ENCODE measurements around the gene SHISA4.
A peak's percentile ranks its signal among the peaks of the same experiment; 100 is the strongest.

Gene SHISA4

GRCh38 chr1:201886103-201886885 is 2.4 kb upstream of the SHISA4 start:
- H3K79me1 ChIP-seq (ENCODE audit: low read length): no peaks in the 10 kb centered on the region
- H3K4me1 ChIP-seq (ENCODE audit: control insufficient read depth, low read depth, low read length): peaks cover 3% of the 10 kb centered on the region
- no peak overlapping the region for H4K5ac ChIP-seq (ENCODE audit: low read length)
- H3K18ac ChIP-seq (ENCODE audit: low read length): no peak overlapping the region
- DNase-seq: no peak
- no peaks in the 10 kb centered on the region for H3K36me3 ChIP-seq (ENCODE audit: control insufficient read depth, insufficient read depth, low read length)
- H3K4ac ChIP-seq (ENCODE audit: low read depth, low read length): no peak overlapping the region
- no peak overlapping the region for H2BK15ac ChIP-seq (replicated peaks; ENCODE audit: low read depth)
- H3K23ac ChIP-seq (ENCODE audit: low read length): no peak overlapping the region
- no peak overlapping the region for H4K8ac ChIP-seq (ENCODE audit: low read depth, low read length)
- no peak overlapping the region for H3K9ac ChIP-seq (ENCODE audit: low read length)
- H2BK5ac ChIP-seq (ENCODE audit: low read length): no peak overlapping the region
- no peak overlapping the region for H3K27ac ChIP-seq (ENCODE audit: low read depth, low read length)
- H3K56ac ChIP-seq (ENCODE audit: low read length): no peak overlapping the region
- H2AK5ac ChIP-seq (ENCODE audit: low read length): no peak overlapping the region
- no peaks in the 10 kb centered on the region for H3K79me2 ChIP-seq (ENCODE audit: control insufficient read depth, insufficient read depth, low read length)
- no peak overlapping the region for H3K4me3 ChIP-seq (ENCODE audit: low read length)
- H2BK120ac ChIP-seq (ENCODE audit: low read depth, low read length): no peak overlapping the region
- H3K27me3 ChIP-seq (ENCODE audit: insufficient read depth, low read length, poor library complexity): no peaks in the 10 kb centered on the region
- WGBS (ENCODE audit: extremely low coverage, insufficient coverage, low lambda C conversion rate): no CpG with 5 or more reads among the region's 9 CpGs
- no peak overlapping the region for H3K4me2 ChIP-seq (ENCODE audit: low read length)

GRCh38 chr1:201887116-201887866 is 1.4 kb upstream of the SHISA4 start:
- H3K4me2 ChIP-seq (ENCODE audit: low read length): no peak overlapping the region
- H4K8ac ChIP-seq (ENCODE audit: low read depth, low read length): no peak overlapping the region
- H4K5ac ChIP-seq (ENCODE audit: low read length): no peak overlapping the region
- no peaks in the 10 kb centered on the region for H3K27me3 ChIP-seq (ENCODE audit: insufficient read depth, low read length, poor library complexity)
- H2BK15ac ChIP-seq (replicated peaks; ENCODE audit: low read depth): no peak overlapping the region
- H3K56ac ChIP-seq (ENCODE audit: low read length): no peak overlapping the region
- peaks cover 3% of the 10 kb centered on the region for H3K4me1 ChIP-seq (ENCODE audit: control insufficient read depth, low read depth, low read length)
- H3K36me3 ChIP-seq (ENCODE audit: control insufficient read depth, insufficient read depth, low read length): no peaks in the 10 kb centered on the region
- H3K4me3 ChIP-seq (ENCODE audit: low read length): no peak overlapping the region
- no CpG with 5 or more reads among the region's 5 CpGs for WGBS (ENCODE audit: extremely low coverage, insufficient coverage, low lambda C conversion rate)
- H3K27ac ChIP-seq (ENCODE audit: low read depth, low read length): no peak overlapping the region
- H3K4ac ChIP-seq (ENCODE audit: low read depth, low read length): no peak overlapping the region
- H2BK5ac ChIP-seq (ENCODE audit: low read length): no peak overlapping the region
- no peak overlapping the region for H3K23ac ChIP-seq (ENCODE audit: low read length)
- no peaks in the 10 kb centered on the region for H3K79me2 ChIP-seq (ENCODE audit: control insufficient read depth, insufficient read depth, low read length)
- no peak overlapping the region for H2BK120ac ChIP-seq (ENCODE audit: low read depth, low read length)
- no peaks in the 10 kb centered on the region for H3K79me1 ChIP-seq (ENCODE audit: low read length)
- no peak overlapping the region for H2AK5ac ChIP-seq (ENCODE audit: low read length)
- H3K9ac ChIP-seq (ENCODE audit: low read length): no peak overlapping the region
- DNase-seq: no peak
- H3K18ac ChIP-seq (ENCODE audit: low read length): no peak overlapping the region

- Histone ChIP-seq H3K36me3 (ENCODE audit: control insufficient read depth, insufficient read depth, low read length) (no peaks in the 10 kb centered on the region), H3K4ac (ENCODE audit: low read depth, low read length) (no peak overlapping the region), H3K18ac (ENCODE audit: low read length) (no peak overlapping the region), H3K27me3 (ENCODE audit: insufficient read depth, low read length, poor library complexity) (no peaks in the 10 kb centered on the region), H3K9ac (ENCODE audit: low read length) (peak overlapping the region; percentile 75), H3K79me2 (ENCODE audit: control insufficient read depth, insufficient read depth, low read length) (no peaks in the 10 kb centered on the region), H3K23ac (ENCODE audit: low read length) (peak overlapping the region; percentile 45), H3K79me1 (ENCODE audit: low read length) (no peaks in the 10 kb centered on the region), H3K4me1 (ENCODE audit: control insufficient read depth, low read depth, low read length) (peaks cover 3% of the 10 kb centered on the region), H3K4me3 (ENCODE audit: low read length) (peak overlapping the region; percentile 67), H2BK120ac (ENCODE audit: low read depth, low read length) (no peak overlapping the region), H2AK5ac (ENCODE audit: low read length) (no peak overlapping the region), H3K4me2 (ENCODE audit: low read length) (peak overlapping the region; percentile 96), H4K5ac (ENCODE audit: low read length) (no peak overlapping the region), H4K8ac (ENCODE audit: low read depth, low read length) (no peak overlapping the region), H3K56ac (ENCODE audit: low read length) (peak overlapping the region; percentile 90), H2BK15ac (replicated peaks; ENCODE audit: low read depth) (no peak overlapping the region), H2BK5ac (ENCODE audit: low read length) (no peak overlapping the region), H3K27ac (ENCODE audit: low read depth, low read length) (no peak overlapping the region)
- DNase-seq: no peak
- no CpG with 5 or more reads among the region's 33 CpGs for WGBS (ENCODE audit: extremely low coverage, insufficient coverage, low lambda C conversion rate)
Measured at GRCh38 chr1:201889090-201889968, 631 bp downstream of the SHISA4 start.

DNA sequence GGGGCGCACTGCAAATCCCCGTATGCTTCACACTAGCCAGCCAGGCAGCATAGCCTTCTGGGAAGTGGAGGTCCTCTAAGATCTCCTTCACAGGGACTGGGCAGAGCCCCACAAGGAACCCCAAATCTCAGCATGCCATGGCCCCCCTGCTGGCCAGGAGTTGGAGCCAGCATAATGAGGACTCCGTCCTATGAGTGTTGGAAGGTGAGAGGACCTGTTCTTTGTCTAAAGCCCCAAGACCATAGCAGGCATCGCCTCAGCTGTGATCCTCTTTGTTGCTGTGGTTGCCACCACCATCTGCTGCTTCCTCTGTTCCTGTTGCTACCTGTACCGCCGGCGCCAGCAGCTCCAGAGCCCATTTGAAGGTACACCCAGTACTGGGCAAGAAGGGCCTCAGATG is 1.5 kb downstream of the SHISA4 start:
- H3K27ac ChIP-seq (ENCODE audit: low read depth, low read length): no peak overlapping the region
- H3K79me2 ChIP-seq (ENCODE audit: control insufficient read depth, insufficient read depth, low read length): no peaks in the 10 kb centered on the region
- DNase-seq: no peak
- H2BK120ac ChIP-seq (ENCODE audit: low read depth, low read length): no peak overlapping the region
- no peak overlapping the region for H3K56ac ChIP-seq (ENCODE audit: low read length)
- no peaks in the 10 kb centered on the region for H3K79me1 ChIP-seq (ENCODE audit: low read length)
- peaks cover 3% of the 10 kb centered on the region for H3K4me1 ChIP-seq (ENCODE audit: control insufficient read depth, low read depth, low read length)
- H3K9ac ChIP-seq (ENCODE audit: low read length): no peak overlapping the region
- no peaks in the 10 kb centered on the region for H3K27me3 ChIP-seq (ENCODE audit: insufficient read depth, low read length, poor library complexity)
- no peak overlapping the region for H4K8ac ChIP-seq (ENCODE audit: low read depth, low read length)
- H4K5ac ChIP-seq (ENCODE audit: low read length): no peak overlapping the region
- H2AK5ac ChIP-seq (ENCODE audit: low read length): no peak overlapping the region
- H2BK15ac ChIP-seq (replicated peaks; ENCODE audit: low read depth): no peak overlapping the region
- H3K23ac ChIP-seq (ENCODE audit: low read length): no peak overlapping the region
- no peak overlapping the region for H3K4ac ChIP-seq (ENCODE audit: low read depth, low read length)
- no peaks in the 10 kb centered on the region for H3K36me3 ChIP-seq (ENCODE audit: control insufficient read depth, insufficient read depth, low read length)
- H3K4me2 ChIP-seq (ENCODE audit: low read length): no peak overlapping the region
- H2BK5ac ChIP-seq (ENCODE audit: low read length): no peak overlapping the region
- no peak overlapping the region for H3K4me3 ChIP-seq (ENCODE audit: low read length)
- H3K18ac ChIP-seq (ENCODE audit: low read length): no peak overlapping the region
- WGBS (ENCODE audit: extremely low coverage, insufficient coverage, low lambda C conversion rate): no CpG with 5 or more reads among the region's 7 CpGs

DNA sequence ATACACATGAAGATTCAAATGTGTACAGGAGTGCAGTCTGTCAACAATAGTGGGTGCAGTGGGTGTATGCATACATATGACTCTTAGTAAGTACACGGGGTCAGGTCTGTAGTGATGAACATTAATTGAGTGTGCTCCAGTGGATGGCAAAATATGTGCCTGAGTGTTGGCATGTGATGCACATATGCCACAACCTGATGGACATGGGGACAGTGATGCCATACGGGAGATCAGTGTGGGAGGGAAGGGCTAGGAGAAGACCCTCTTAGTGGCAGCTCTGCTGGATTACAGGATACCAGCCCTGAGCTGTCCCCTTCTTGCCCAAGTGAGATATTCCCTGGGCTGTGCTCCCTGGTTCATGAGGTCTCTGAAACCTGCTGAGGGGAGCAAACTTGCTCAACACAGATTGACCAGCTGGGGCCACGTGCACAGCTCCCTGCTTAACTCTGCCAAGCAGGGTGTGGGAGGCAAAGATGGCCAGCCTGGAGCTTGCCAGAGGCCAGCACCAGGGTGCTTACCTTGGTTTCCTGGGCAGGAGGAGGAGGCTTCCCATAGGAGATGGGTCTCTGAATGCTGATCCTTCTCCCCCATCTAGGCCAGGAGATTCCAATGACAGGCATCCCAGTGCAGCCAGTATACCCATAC is 2.2 kb downstream of the SHISA4 start:
- Histone ChIP-seq H3K36me3 (ENCODE audit: control insufficient read depth, insufficient read depth, low read length) (no peaks in the 10 kb centered on the region), H4K5ac (ENCODE audit: low read length) (no peak overlapping the region), H2AK5ac (ENCODE audit: low read length) (no peak overlapping the region), H3K4ac (ENCODE audit: low read depth, low read length) (no peak overlapping the region), H3K27ac (ENCODE audit: low read depth, low read length) (no peak overlapping the region), H3K79me2 (ENCODE audit: control insufficient read depth, insufficient read depth, low read length) (no peaks in the 10 kb centered on the region), H3K18ac (ENCODE audit: low read length) (no peak overlapping the region), H2BK15ac (replicated peaks; ENCODE audit: low read depth) (no peak overlapping the region), H3K23ac (ENCODE audit: low read length) (no peak overlapping the region), H3K9ac (ENCODE audit: low read length) (no peak overlapping the region), H2BK120ac (ENCODE audit: low read depth, low read length) (no peak overlapping the region), H4K8ac (ENCODE audit: low read depth, low read length) (no peak overlapping the region), H2BK5ac (ENCODE audit: low read length) (no peak overlapping the region), H3K56ac (ENCODE audit: low read length) (no peak overlapping the region), H3K79me1 (ENCODE audit: low read length) (no peaks in the 10 kb centered on the region), H3K4me2 (ENCODE audit: low read length) (no peak overlapping the region), H3K4me1 (ENCODE audit: control insufficient read depth, low read depth, low read length) (peaks cover 3% of the 10 kb centered on the region), H3K27me3 (ENCODE audit: insufficient read depth, low read length, poor library complexity) (no peaks in the 10 kb centered on the region), H3K4me3 (ENCODE audit: low read length) (no peak overlapping the region)
- DNase-seq: no peak
- no CpG with 5 or more reads among the region's 3 CpGs for WGBS (ENCODE audit: extremely low coverage, insufficient coverage, low lambda C conversion rate)
